ENCODE data around the gene CRYZL1. TPM values are rescaled to one million over a fixed set of nuclear protein-coding genes. Genes with fewer than 3 reads are reported as not detected.

CRYZL1 gene
- total and polyA plus RNA-seq, 8 donors, result 8.5 to 23.0 (median 13.9) TPM

DNA sequence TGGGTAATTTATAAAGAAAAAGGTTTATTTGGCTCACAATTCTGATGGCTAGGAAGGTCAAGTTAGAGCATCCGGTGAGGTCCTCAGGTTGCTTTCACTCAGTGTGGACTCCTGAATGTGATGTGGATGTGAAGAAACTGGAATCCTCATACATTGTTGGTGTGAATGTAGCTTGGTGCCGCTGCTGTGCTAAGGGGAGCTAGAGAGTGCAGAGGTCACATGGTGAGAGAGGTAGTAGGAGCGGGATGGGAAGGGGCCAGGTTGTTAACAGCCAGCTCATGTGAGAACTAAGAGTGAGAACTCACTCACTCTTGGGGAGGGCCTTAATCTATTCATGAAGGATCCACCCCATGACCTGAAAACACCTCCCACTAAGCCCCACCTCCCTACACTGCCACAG is 22.6 kb upstream of the CRYZL1 start:
- FAIRE-seq, result no peak
- Histone ChIP-seq H3K36me3 (no peaks in the 10 kb centered on the region), H3K27ac (no peak overlapping the region), H3K9me3 (no peaks in the 10 kb centered on the region), H3K4me3 (no peak overlapping the region), H3K27me3 (no peaks in the 10 kb centered on the region), H3K4me1 (no peaks in the 10 kb centered on the region)
- WGBS, 2 donors, result 94 to 98% methylated on average over 3 of the region's 3 CpGs
- intact Hi-C loops (cut with DNase I), result no loop called here
- ATAC-seq, result no peak
- no peak for DNase-seq
- no peak for TF ChIP-seq CTCF (IDR thresholded peaks at IDR 0.05)

DNA sequence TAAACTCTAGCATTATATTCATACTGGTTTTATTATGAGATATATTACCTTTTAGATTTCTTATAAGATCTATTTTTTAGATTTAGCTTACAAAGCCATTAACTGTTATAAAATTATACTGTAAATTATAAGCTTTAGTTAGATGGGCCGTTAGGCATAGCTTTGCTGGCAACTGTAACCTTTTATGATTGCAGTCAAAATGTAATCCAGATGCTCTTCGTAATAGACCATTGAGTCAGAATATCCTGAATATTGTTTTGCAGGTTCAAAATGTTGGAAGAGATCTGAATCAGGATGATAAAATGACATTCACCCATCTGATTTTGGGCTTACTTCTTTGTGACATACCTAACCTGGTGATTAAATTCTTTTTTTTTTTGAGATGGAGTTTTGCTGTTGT is 21.7 kb upstream of the CRYZL1 start:
- no peak for DNase-seq
- no peaks in the 10 kb centered on the region for H3K36me3 ChIP-seq
- FAIRE-seq, result no peak
- no peak overlapping the region for H3K4me3 ChIP-seq
- intact Hi-C loops (cut with DNase I), result no loop called here
- no peaks in the 10 kb centered on the region for H3K27me3 ChIP-seq
- no peak for TF ChIP-seq CTCF (IDR thresholded peaks at IDR 0.05)
- no peaks in the 10 kb centered on the region for H3K9me3 ChIP-seq
- no peaks in the 10 kb centered on the region for H3K4me1 ChIP-seq
- ATAC-seq, result no peak
- no peak overlapping the region for H3K27ac ChIP-seq
- 86 to 94% methylated on average over 2 of the region's 2 CpGs for WGBS, 2 donors

DNA sequence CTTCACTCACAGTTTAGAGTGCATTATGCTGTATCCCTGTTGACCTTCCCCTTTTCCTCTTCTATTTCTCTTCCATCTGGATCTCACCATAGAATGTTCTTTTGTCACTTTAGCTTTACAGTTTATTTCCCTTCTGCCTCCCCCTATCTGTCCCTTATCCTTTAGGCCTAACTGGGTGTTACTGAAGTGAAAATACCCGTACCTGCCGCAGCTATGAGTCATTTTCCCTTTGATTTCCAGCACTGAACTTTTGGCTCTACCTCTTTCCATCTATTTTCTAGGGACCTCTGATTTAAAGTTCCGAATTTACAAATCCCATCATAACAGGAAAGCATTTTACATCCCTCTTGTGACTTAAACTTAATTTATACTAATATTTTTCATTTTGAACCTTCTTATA is 20.5 kb upstream of the CRYZL1 start:
- FAIRE-seq (no peak), DNase-seq (no peak), ATAC-seq (no peak)
- H3K27me3 ChIP-seq, result no peaks in the 10 kb centered on the region
- H3K36me3 ChIP-seq, result no peaks in the 10 kb centered on the region
- intact Hi-C loops (cut with DNase I), result no loop called here
- no peaks in the 10 kb centered on the region for H3K4me1 ChIP-seq
- no peak for TF ChIP-seq CTCF (IDR thresholded peaks at IDR 0.05)
- no peak overlapping the region for H3K27ac ChIP-seq
- H3K4me3 ChIP-seq, result no peak overlapping the region
- WGBS, 2 donors, result 87 to 95% methylated on average over 3 of the region's 3 CpGs
- H3K9me3 ChIP-seq, result no peaks in the 10 kb centered on the region

- no peak overlapping the region for H3K27ac ChIP-seq
- ATAC-seq (no peak), FAIRE-seq (no peak), DNase-seq (no peak)
- 55 to 57% methylated on average over 1 of the region's 1 CpG for WGBS, 2 donors
- no peaks in the 10 kb centered on the region for H3K9me3 ChIP-seq
- TF ChIP-seq CTCF (IDR thresholded peaks at IDR 0.05), result no peak
- intact Hi-C loops (cut with DNase I), result no loop called here
- no peaks in the 10 kb centered on the region for H3K36me3 ChIP-seq
- H3K4me1 ChIP-seq, result peaks cover 0 to 3% (median 0%) of the 10 kb centered on the region in 3 donors
- no peaks in the 10 kb centered on the region for H3K27me3 ChIP-seq
- no peak overlapping the region for H3K4me3 ChIP-seq
Measured at GRCh38 chr21:33661146-33661545, 19.6 kb upstream of the CRYZL1 start.

GRCh38 chr21:33660406-33660805 is 18.9 kb upstream of the CRYZL1 start:
- ATAC-seq (no peak), FAIRE-seq (no peak), DNase-seq (no peak)
- WGBS, 2 donors, result 58 to 69% methylated on average over 1 of the region's 1 CpG
- intact Hi-C loops (cut with DNase I), result no loop called here
- Histone ChIP-seq H3K4me3 (no peak overlapping the region), H3K4me1 (peaks cover 0 to 7% (median 0%) of the 10 kb centered on the region in 3 donors), H3K27me3 (no peaks in the 10 kb centered on the region), H3K27ac (no peak overlapping the region), H3K9me3 (no peaks in the 10 kb centered on the region), H3K36me3 (no peaks in the 10 kb centered on the region)
- no peak for TF ChIP-seq CTCF (IDR thresholded peaks at IDR 0.05)
